ENCODE measurements around the gene PBX3.

The PBX3 gene

GRCh38 chr9:125789196-125789595 lies 42.0 kb downstream of the PBX3 start:
- Histone ChIP-seq H2BK15ac (ENCODE audit: low read length) (no peak overlapping the region), H3K9me3 (replicated peaks in 1 of 2; ENCODE audit: control insufficient read depth in 2 of 2, insufficient read depth in 1 of 2, low read depth in 1 of 2, low read length in 2 of 2) (peaks cover 0 to 4% of the 10 kb centered on the region in 2 donors), H3K23ac (ENCODE audit: low read depth, low read length, poor library complexity) (no peak overlapping the region), H3K14ac (ENCODE audit: low read length) (no peak overlapping the region), H3K27me3 (ENCODE audit: control insufficient read depth in 3 of 3, insufficient read depth in 3 of 3, low read depth in 1 of 3, low read length in 3 of 3) (no peaks in the 10 kb centered on the region), H3K36me3 (replicated peaks in 1 of 2; ENCODE audit: control insufficient read depth in 2 of 2, insufficient read depth in 2 of 2, low read length in 2 of 2) (peaks cover 0 to 51% of the 10 kb centered on the region in 2 donors), H3K4me2 (ENCODE audit: insufficient read depth, low read length, poor library complexity, severe bottlenecking) (no peak overlapping the region), H3K79me1 (ENCODE audit: low read depth, low read length) (no peaks in the 10 kb centered on the region), H2BK5ac (ENCODE audit: low read length) (no peak overlapping the region), H2AFZ (ENCODE audit: low read length) (no peak overlapping the region), H3K9ac (ENCODE audit: low read depth, low read length, poor library complexity) (no peak overlapping the region), H2BK12ac (ENCODE audit: low read length) (no peak overlapping the region), H3K4ac (ENCODE audit: low read length) (no peak overlapping the region), H4K8ac (ENCODE audit: low read depth, low read length) (no peak overlapping the region), H3K18ac (ENCODE audit: low read length) (no peak overlapping the region), H3K4me3 (ENCODE audit: low read length in 2 of 2) (no peak overlapping the region), H2BK120ac (ENCODE audit: low read depth, low read length) (no peak overlapping the region), H2AK5ac (ENCODE audit: low read depth, low read length) (no peak overlapping the region), H4K91ac (ENCODE audit: low read depth, low read length, poor library complexity) (no peak overlapping the region), H3K4me1 (ENCODE audit: control insufficient read depth in 2 of 2, insufficient read depth in 1 of 2, low read depth in 1 of 2, low read length in 2 of 2) (no peaks in the 10 kb centered on the region), H3K27ac (replicated peaks; ENCODE audit: low read length) (no peak overlapping the region)
- DNase-seq (ENCODE audit: low spot score), result no peak

DNA sequence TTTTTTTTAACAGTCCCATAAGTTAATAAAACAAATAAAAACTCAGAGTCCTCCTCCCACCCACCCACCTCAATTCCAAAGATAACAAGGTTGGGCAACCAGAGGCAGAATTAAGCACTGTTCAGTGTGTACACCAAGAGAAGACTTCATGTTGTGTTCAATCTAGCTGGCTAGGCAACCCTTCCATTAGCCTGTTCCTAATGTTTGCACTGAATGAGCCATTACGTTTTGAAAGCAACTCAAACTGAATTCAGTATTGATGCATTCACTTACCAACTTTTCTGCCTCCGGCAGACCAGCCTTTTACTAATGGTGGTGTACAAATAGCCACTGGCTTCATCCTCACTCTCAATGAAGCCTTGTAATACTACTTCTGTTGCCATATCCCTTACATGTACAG lies 47.5 kb downstream of the PBX3 start:
- Histone ChIP-seq H2AK5ac (ENCODE audit: low read depth, low read length) (no peak overlapping the region), H3K18ac (ENCODE audit: low read length) (no peak overlapping the region), H4K91ac (ENCODE audit: low read depth, low read length, poor library complexity) (no peak overlapping the region), H3K23ac (ENCODE audit: low read depth, low read length, poor library complexity) (no peak overlapping the region), H3K79me1 (ENCODE audit: low read depth, low read length) (peaks cover 3% of the 10 kb centered on the region), H3K4me2 (ENCODE audit: insufficient read depth, low read length, poor library complexity, severe bottlenecking) (no peak overlapping the region), H3K9ac (ENCODE audit: low read depth, low read length, poor library complexity) (no peak overlapping the region), H4K8ac (ENCODE audit: low read depth, low read length) (no peak overlapping the region), H2BK120ac (ENCODE audit: low read depth, low read length) (no peak overlapping the region), H3K36me3 (replicated peaks in 1 of 2; ENCODE audit: control insufficient read depth in 2 of 2, insufficient read depth in 2 of 2, low read length in 2 of 2) (peaks cover 0 to 31% of the 10 kb centered on the region in 2 donors), H2BK5ac (ENCODE audit: low read length) (no peak overlapping the region), H2BK12ac (ENCODE audit: low read length) (no peak overlapping the region), H2BK15ac (ENCODE audit: low read length) (no peak overlapping the region), H3K9me3 (replicated peaks in 1 of 2; ENCODE audit: control insufficient read depth in 2 of 2, insufficient read depth in 1 of 2, low read depth in 1 of 2, low read length in 2 of 2) (no peaks in the 10 kb centered on the region), H3K4me1 (ENCODE audit: control insufficient read depth in 2 of 2, insufficient read depth in 1 of 2, low read depth in 1 of 2, low read length in 2 of 2) (no peaks in the 10 kb centered on the region), H3K27me3 (ENCODE audit: control insufficient read depth in 3 of 3, insufficient read depth in 3 of 3, low read depth in 1 of 3, low read length in 3 of 3) (no peaks in the 10 kb centered on the region), H3K27ac (replicated peaks; ENCODE audit: low read length) (no peak overlapping the region), H3K4me3 (ENCODE audit: low read length in 2 of 2) (no peak overlapping the region), H3K14ac (ENCODE audit: low read length) (no peak overlapping the region), H2AFZ (ENCODE audit: low read length) (no peak overlapping the region), H3K4ac (ENCODE audit: low read length) (no peak overlapping the region)
- no CpG with 5 or more reads among the region's 2 CpGs for WGBS, 2 donors (ENCODE audit: extremely low coverage in 2 of 2, insufficient read length in 2 of 2, insufficient replicate concordance in 1 of 2)
- DNase-seq (ENCODE audit: low spot score), result no peak

- Histone ChIP-seq H3K4ac (ENCODE audit: low read length) (no peak overlapping the region), H3K79me1 (ENCODE audit: low read depth, low read length) (peaks cover 3% of the 10 kb centered on the region), H2BK5ac (ENCODE audit: low read length) (no peak overlapping the region), H3K27me3 (ENCODE audit: control insufficient read depth in 3 of 3, insufficient read depth in 3 of 3, low read depth in 1 of 3, low read length in 3 of 3) (no peaks in the 10 kb centered on the region), H2AK5ac (ENCODE audit: low read depth, low read length) (no peak overlapping the region), H2BK15ac (ENCODE audit: low read length) (no peak overlapping the region), H2AFZ (ENCODE audit: low read length) (no peak overlapping the region), H3K14ac (ENCODE audit: low read length) (no peak overlapping the region), H3K4me1 (ENCODE audit: control insufficient read depth in 2 of 2, insufficient read depth in 1 of 2, low read depth in 1 of 2, low read length in 2 of 2) (no peaks in the 10 kb centered on the region), H3K4me2 (ENCODE audit: insufficient read depth, low read length, poor library complexity, severe bottlenecking) (no peak overlapping the region), H3K9me3 (replicated peaks in 1 of 2; ENCODE audit: control insufficient read depth in 2 of 2, insufficient read depth in 1 of 2, low read depth in 1 of 2, low read length in 2 of 2) (no peaks in the 10 kb centered on the region), H4K91ac (ENCODE audit: low read depth, low read length, poor library complexity) (no peak overlapping the region), H2BK12ac (ENCODE audit: low read length) (no peak overlapping the region), H3K18ac (ENCODE audit: low read length) (no peak overlapping the region), H3K23ac (ENCODE audit: low read depth, low read length, poor library complexity) (no peak overlapping the region), H3K4me3 (ENCODE audit: low read length in 2 of 2) (no peak overlapping the region), H2BK120ac (ENCODE audit: low read depth, low read length) (no peak overlapping the region), H3K9ac (ENCODE audit: low read depth, low read length, poor library complexity) (no peak overlapping the region), H4K8ac (ENCODE audit: low read depth, low read length) (no peak overlapping the region), H3K27ac (replicated peaks; ENCODE audit: low read length) (no peak overlapping the region), H3K36me3 (replicated peaks in 1 of 2; ENCODE audit: control insufficient read depth in 2 of 2, insufficient read depth in 2 of 2, low read length in 2 of 2) (peaks cover 0 to 32% of the 10 kb centered on the region in 2 donors)
- no CpG with 5 or more reads among the region's 4 CpGs for WGBS, 2 donors (ENCODE audit: extremely low coverage in 2 of 2, insufficient read length in 2 of 2, insufficient replicate concordance in 1 of 2)
- DNase-seq (ENCODE audit: low spot score), result no peak
Measured at GRCh38 chr9:125795970-125796596, 48.9 kb downstream of the PBX3 start.

DNA sequence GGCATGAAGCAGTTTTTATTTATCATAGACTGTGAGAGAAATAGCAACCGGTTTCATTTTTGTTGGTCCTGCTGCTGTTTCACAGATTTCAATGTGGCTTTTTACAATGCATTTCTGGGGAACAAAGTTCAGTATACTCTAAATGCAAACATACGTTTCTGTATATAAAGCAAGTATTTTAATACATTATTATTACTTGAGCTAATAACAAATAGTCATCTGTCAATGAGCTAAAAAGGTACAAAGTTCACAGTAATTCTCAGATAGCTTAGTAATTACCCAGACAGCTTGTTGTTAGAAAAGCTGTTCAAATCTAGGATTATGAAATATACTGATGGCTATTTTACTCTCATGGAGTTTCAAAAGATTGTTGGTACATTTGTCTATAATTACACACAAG lies 50.8 kb downstream of the PBX3 start:
- H3K27ac ChIP-seq (replicated peaks; ENCODE audit: low read length), result no peak overlapping the region

More for the DNA sequence above, 50.8 kb downstream of the PBX3 start:
- H3K23ac ChIP-seq (ENCODE audit: low read depth, low read length, poor library complexity), result no peak overlapping the region
- no peak overlapping the region for H3K4me3 ChIP-seq (ENCODE audit: low read length in 2 of 2)
- H2AK5ac ChIP-seq (ENCODE audit: low read depth, low read length), result no peak overlapping the region
- no peak overlapping the region for H2BK15ac ChIP-seq (ENCODE audit: low read length)
- H3K27me3 ChIP-seq (ENCODE audit: control insufficient read depth in 3 of 3, insufficient read depth in 3 of 3, low read depth in 1 of 3, low read length in 3 of 3), result no peaks in the 10 kb centered on the region
- H3K36me3 ChIP-seq (replicated peaks in 1 of 2; ENCODE audit: control insufficient read depth in 2 of 2, insufficient read depth in 2 of 2, low read length in 2 of 2), result peaks cover 0 to 46% of the 10 kb centered on the region in 2 donors
- no peak overlapping the region for H3K4me2 ChIP-seq (ENCODE audit: insufficient read depth, low read length, poor library complexity, severe bottlenecking)
- H2BK5ac ChIP-seq (ENCODE audit: low read length), result no peak overlapping the region
- no peak overlapping the region for H3K9ac ChIP-seq (ENCODE audit: low read depth, low read length, poor library complexity)
- H2BK120ac ChIP-seq (ENCODE audit: low read depth, low read length), result no peak overlapping the region
- no peaks in the 10 kb centered on the region for H3K4me1 ChIP-seq (ENCODE audit: control insufficient read depth in 2 of 2, insufficient read depth in 1 of 2, low read depth in 1 of 2, low read length in 2 of 2)
- H2AFZ ChIP-seq (ENCODE audit: low read length), result no peak overlapping the region
- H3K14ac ChIP-seq (ENCODE audit: low read length), result no peak overlapping the region
- no peak overlapping the region for H3K4ac ChIP-seq (ENCODE audit: low read length)
- no peaks in the 10 kb centered on the region for H3K9me3 ChIP-seq (replicated peaks in 1 of 2; ENCODE audit: control insufficient read depth in 2 of 2, insufficient read depth in 1 of 2, low read depth in 1 of 2, low read length in 2 of 2)
- no peak overlapping the region for H4K8ac ChIP-seq (ENCODE audit: low read depth, low read length)
- WGBS, 2 donors (ENCODE audit: extremely low coverage in 2 of 2, insufficient read length in 2 of 2, insufficient replicate concordance in 1 of 2), result no CpG with 5 or more reads among the region's 2 CpGs
- H3K18ac ChIP-seq (ENCODE audit: low read length), result no peak overlapping the region
- no peak overlapping the region for H4K91ac ChIP-seq (ENCODE audit: low read depth, low read length, poor library complexity)
- peaks cover 3% of the 10 kb centered on the region for H3K79me1 ChIP-seq (ENCODE audit: low read depth, low read length)
- no peak overlapping the region for H2BK12ac ChIP-seq (ENCODE audit: low read length)
- DNase-seq (ENCODE audit: low spot score), result no peak
